NCI-H1436 treated with DMSO at 0.1 percent for 48 hours (cell line): ENCODE measurements around the gene G6PC3.
"Not testable (repeated sequence)": the region's sequence is repeated elsewhere in the genome, so short reads cannot be mapped to it uniquely, and the experiment has no call there.

Experiments
- DNase-seq: peaks from one replicate; lab custom pipeline; 2025; lab: John Stamatoyannopoulos, UW

The G6PC3 gene

DNA sequence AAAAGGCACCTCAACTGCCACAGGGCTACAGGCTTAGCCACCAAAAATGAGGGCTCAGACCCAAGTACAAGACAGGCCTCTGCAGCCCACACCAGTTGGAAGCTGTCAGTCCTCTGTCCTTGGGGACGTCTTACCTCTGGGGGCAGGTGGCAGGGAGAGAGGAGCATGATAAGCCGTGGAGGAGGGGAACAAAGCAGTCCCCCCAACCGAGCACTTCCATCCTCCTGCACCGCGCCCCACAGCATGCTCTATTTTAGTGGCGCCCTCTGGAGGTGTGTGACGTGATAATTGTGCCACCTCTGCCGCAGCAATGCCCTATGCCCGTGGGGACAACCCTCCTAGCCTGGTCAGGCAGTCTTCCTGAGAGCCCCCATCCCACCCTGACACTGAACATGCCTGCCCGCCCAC is 13.6 kb downstream of the G6PC3 start:
- DNase-seq = no peak

- no peak for DNase-seq
Observed at GRCh38 chr17:44084921-44085320, 14.4 kb downstream of the G6PC3 start.

GRCh38 chr17:44085908-44086307 is 15.4 kb downstream of the G6PC3 start:
- no peak for DNase-seq

DNA sequence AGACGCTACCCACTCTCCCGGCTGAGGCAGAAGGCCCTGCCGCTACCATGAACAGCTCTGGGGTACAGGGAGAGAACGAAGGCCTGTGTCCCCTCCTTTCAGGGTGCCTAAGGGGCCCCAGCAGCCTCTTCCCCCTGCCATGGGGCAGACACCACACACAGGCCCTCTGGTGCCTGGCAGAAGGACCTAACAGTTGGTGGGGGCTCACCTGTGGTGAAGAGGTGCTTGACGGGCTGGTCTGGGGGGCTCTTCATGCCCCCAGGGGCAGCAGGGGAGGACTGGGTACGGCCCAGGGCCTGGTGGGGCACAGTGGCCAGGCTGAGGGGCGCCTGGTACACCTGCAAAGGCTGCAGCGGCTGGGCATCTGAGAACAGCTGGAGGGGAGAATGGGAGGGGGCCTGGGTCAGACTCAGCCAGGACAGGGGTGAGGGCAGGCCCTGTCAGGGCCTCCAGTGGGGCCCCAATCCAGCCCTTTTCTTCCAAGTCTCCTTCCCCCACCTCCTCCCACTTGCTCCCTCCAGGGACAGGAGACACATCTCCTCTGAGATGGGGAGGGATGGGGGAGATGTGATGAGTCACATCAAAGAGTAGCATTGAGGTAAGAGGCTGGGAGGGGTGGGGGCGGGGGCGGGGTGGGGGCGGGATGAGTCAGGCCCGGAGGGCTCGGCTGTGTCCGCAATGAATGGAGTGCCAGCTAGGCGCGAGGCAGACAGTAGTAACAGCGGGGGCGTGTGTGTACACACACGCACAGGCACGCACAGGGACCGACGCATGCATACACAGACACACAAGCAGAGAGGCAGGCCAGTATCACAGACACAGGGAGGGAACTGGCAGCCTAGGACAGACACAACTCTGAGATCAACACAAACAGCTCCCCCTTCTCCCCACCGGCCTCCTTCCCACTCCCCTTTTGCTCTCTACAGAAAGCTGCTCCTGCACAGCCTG is 16.1 kb downstream of the G6PC3 start:
- no peak for DNase-seq

- DNase-seq = no peak
Observed at GRCh38 chr17:44087319-44087718, 16.8 kb downstream of the G6PC3 start.

DNA sequence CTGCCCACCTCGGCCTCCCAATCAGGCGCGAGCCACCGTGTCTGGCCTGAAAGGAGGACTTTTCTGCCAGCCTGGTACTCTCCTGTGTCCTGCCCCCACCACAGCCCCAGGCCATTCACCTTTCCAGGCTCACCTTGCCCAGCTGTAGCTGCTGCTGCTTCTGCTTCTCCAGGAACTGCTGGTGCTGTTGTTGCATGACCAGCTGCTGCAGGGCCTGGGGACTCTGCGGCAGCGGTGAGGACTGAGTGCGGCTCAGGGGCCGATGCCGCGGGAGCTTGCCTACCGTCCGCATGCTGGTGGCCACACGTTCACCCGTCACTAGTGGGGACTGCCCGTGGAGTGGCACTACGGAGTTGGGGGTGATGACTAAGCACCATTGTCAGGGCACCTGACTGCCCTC is 17.7 kb downstream of the G6PC3 start:
- no peak for DNase-seq

DNA sequence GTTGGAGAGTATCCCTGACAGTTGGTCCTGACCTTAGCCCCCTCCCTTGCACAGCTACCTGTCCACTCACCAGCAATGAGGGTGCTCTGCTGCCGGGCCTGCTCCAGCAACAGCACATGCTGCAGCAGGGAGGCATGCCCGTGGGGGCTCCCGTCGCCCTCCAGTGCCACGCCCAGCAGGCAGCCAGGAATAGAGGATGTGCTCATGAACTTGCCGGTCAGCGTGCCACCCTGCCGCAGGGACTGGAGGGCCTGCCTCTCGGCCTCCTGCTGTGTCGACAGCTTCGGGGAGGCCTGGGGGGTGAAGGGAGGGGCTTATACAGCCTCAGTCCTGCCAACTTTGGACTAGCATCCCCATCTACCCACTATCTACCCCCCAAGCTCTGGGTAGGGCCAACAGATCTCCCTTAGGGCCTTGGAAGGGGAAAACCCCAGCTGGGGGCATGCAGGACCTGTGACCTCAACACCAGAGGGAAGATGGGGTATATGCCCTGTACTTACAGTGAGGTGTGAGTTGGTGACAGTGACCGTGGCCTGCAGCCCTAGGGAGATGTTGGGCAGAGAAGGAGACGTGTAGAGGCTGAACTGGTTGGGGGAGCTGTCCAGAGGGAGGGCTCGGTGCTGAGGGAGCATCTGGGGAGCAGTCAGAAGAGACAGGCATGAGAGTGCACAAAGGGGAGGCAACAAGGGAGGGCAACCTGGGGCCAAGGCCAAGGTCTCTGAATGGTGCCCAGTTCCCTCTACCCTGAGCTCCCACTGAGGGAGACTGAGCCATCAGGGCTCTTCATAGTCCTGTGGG is 20.9 kb downstream of the G6PC3 start:
- DNase-seq = no peak

DNA sequence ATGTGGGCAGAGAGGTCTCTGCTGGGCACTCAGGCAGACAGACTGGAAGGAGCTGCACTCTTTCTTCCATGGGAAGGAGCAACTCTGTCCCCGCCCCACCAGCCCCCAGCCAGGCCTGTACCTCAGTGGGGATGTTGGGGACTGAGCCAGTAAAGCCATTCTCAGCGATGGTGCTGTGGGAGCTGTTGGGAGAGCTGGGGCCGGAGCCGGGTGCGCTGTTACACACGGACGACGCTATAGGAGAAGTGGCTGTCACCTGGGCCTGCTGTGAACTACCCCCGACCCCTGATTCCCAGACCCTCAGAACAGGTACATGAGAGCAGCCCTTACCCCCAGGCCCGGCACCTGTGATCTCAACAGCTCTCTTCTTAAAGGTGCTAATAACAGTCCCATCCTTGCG is 21.5 kb downstream of the G6PC3 start:
- DNase-seq = no peak

DNA sequence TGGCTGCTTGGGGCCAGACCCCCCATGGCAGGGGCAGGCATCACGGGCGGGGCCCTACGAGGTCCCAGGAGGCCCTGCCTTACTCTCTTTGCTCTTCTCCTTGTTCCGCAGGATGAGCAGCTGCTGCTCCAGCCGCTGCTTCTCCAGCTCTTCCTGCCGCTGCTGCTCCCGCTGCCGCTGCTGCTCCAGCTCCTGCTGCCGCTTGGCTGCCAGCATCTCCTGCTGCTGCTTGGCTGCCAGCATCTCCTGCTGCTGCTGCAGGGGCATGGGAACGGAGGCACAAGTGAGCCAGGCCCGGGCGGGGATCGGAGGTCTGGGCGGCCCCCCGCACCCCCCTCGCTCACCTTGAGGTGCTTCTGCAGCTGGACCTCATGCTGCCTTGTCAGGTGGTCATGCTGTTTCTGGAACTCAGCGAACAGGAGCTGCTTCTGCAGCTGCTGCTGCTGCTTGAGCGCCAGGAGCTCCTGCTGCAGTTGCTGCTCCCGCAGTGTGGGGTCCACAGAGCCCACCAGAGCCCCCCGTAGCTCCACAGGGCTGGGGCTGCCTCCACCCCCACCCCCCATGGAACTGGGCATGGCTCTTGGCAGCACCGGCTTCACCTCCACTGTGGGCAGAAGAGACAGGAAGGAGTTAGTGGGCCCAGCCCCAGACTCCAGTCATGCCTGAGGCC is 22.8 kb downstream of the G6PC3 start:
- no peak for DNase-seq

DNA sequence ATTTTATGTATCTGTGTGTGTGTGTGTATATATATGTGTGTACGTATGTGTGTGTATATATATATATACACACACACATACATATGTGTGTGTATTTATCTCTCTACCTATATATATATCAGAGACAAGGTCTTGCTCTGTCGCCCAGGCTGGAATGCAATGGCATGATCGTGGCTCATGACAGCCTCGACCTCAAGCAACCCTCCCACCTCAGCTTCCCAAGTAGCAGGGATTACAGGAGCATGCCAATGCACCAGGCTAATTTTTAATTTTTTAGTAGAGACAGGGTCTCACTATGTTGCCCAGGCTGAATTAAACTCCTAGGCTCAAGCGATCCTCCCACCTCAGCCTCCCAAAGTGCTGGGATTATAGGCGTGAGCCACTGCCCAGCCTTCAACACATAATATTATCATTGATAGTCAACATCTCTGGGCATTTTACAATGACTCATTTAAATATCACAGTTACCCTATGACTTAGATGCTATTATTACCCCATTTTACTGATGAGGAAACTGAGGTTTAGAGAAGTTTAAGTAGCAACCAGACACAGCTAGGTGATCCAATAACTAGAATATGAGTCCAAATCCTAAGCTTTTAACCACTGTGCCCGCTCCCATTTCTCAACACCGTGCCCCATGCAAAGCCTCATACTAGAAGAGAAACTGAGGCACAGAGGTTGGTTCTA is 24.3 kb downstream of the G6PC3 start:
- DNase-seq = no peak

GRCh38 chr17:44095388-44095646 is 24.8 kb downstream of the G6PC3 start:
- DNase-seq = no peak

GRCh38 chr17:44095647-44096496 is 25.3 kb downstream of the G6PC3 start:
- DNase-seq = peak; percentile 52

- DNase-seq = no peak
Observed at GRCh38 chr17:44097110-44097958, 26.8 kb downstream of the G6PC3 start.

DNA sequence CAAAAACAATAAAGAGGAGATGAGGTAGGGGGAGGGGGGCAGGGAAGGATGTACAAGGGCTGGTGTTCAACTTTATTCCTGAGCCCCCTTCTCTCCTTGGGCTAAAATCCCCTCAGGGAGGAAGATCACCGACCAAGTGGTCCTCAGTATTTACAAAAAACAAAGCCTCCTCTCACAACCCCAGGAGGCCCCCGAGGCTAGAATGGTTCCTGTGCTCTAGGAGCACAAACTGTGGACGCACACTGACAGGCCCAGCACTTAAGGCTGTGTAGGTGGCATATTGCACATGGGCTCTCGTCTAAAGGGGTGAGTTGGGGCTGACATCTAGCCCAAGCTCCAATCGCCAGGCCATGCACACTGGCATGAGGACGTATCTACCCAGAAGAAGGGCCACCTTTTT is 31.3 kb downstream of the G6PC3 start:
- DNase-seq = not testable (repeated sequence)

DNA sequence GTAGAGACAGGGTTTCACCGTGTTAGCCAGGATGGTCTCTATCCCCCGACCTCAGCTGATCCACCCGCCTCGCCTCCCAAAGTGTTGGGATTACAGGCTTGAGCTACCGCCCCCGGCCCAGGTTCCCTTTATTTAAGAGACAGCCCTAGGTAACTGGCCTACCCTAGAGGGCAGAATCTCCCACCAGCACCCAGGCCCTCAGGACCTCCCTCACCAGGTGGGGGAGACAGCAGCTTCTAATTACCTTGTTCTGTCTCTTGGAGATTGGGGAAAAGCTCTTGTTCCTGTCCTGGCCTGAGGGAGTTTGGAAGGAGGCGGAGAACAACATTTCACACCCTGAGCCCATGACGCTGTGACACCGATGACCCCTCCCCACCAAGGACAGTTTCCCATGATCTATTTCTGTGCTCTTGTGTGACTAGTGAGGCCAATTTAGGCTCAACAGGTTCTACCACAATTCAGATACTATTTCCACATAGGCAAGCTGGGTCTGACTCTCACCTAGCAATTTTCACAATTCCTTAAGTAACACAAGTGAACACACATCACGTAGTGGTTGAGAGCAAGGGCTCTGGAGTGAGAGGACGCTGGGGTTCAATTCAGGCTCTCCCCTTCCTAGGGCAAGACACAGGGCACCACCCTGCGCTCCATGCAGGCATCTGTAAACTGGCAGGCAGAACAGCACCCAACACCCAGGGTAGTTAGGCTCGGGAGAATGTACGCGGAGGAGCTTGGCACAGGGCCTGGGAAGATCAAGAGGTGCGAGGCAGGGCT is 32.5 kb downstream of the G6PC3 start:
- no peak for DNase-seq

- DNase-seq = no peak
Observed at GRCh38 chr17:44105483-44105882, 34.9 kb downstream of the G6PC3 start.

- DNase-seq = no peak
Observed at GRCh38 chr17:44105941-44106340, 35.4 kb downstream of the G6PC3 start.

GRCh38 chr17:44106801-44107200 is 36.3 kb downstream of the G6PC3 start:
- DNase-seq = no peak
